Fibroblast of villous mesenchyme (primary cell): ENCODE results near the gene LRFN4. TPM values are rescaled to one million over a fixed set of nuclear protein-coding genes. Genes with fewer than 3 reads are reported as not detected.

ENCODE experiments used
- DNase-seq: peaks from one replicate; pipeline ENCODE4 v3.0.0-alpha.2; 2010; ENCODE audit warnings: low read depth
- H3K4me3 ChIP-seq: 2 replicates; pipeline ENCODE4 v1.5.1; 2011; ENCODE audit warnings: low read depth, mild to moderate bottlenecking, low read length
- total RNA-seq: library from RNA; depleted of rRNA; stranded (reverse); fragments of >200 nt; gene quantifications from 2 replicates; pipeline ENCODE4 v1.2.3, GENCODE V29; 2012
- TF ChIP-seq, protein P1 (sequence below): IDR thresholded peaks from 2 replicates; pipeline ENCODE4 v1.5.1; 2012; ENCODE audit warnings: low read depth, mild to moderate bottlenecking, low read length; ENCODE audit not compliant: insufficient read depth

Gene LRFN4
- total RNA-seq, 1 donor: 9.9 TPM

GRCh38 chr11:66885469-66885868 is 28.6 kb downstream of the LRFN4 start:
- DNase-seq: no peak
- no peak overlapping the region for H3K4me3 ChIP-seq
- TF ChIP-seq, protein P1, sequence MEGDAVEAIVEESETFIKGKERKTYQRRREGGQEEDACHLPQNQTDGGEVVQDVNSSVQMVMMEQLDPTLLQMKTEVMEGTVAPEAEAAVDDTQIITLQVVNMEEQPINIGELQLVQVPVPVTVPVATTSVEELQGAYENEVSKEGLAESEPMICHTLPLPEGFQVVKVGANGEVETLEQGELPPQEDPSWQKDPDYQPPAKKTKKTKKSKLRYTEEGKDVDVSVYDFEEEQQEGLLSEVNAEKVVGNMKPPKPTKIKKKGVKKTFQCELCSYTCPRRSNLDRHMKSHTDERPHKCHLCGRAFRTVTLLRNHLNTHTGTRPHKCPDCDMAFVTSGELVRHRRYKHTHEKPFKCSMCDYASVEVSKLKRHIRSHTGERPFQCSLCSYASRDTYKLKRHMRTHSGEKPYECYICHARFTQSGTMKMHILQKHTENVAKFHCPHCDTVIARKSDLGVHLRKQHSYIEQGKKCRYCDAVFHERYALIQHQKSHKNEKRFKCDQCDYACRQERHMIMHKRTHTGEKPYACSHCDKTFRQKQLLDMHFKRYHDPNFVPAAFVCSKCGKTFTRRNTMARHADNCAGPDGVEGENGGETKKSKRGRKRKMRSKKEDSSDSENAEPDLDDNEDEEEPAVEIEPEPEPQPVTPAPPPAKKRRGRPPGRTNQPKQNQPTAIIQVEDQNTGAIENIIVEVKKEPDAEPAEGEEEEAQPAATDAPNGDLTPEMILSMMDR: no peak

DNA sequence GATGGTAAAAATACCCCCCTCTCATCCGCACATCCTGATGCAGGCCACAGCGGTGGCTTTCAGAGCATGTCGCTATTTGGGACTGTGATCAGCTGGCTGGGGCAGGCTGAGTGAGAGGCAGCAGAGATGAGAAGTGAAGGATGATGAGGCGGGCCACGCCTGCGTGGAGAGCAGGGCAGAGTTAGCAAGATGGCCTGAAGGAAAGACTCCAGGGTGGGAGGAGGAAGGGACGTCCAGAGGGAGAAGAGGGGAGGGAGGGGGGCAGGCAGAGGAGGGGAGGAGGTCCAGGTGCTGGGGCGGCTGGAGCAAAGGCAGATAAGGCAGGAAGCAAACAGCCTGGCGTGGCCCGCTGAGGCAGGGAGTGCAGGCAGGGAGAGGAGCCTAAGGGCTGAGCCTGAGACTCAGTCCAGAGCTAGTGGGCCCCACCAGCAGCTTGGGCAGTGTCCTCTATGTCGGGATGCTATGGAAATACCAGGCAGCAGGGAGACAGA is 29.1 kb downstream of the LRFN4 start:
- TF ChIP-seq, protein P1: no peak
- H3K4me3 ChIP-seq: no peak overlapping the region
- DNase-seq: no peak

GRCh38 chr11:66886671-66887221 is 29.9 kb downstream of the LRFN4 start:
- no peak for DNase-seq
- H3K4me3 ChIP-seq: no peak overlapping the region
- TF ChIP-seq, protein P1: no peak

- TF ChIP-seq, protein P1: no peak
- H3K4me3 ChIP-seq: no peak overlapping the region
- no peak for DNase-seq
Observed at GRCh38 chr11:66887526-66887925, 30.7 kb downstream of the LRFN4 start.

DNA sequence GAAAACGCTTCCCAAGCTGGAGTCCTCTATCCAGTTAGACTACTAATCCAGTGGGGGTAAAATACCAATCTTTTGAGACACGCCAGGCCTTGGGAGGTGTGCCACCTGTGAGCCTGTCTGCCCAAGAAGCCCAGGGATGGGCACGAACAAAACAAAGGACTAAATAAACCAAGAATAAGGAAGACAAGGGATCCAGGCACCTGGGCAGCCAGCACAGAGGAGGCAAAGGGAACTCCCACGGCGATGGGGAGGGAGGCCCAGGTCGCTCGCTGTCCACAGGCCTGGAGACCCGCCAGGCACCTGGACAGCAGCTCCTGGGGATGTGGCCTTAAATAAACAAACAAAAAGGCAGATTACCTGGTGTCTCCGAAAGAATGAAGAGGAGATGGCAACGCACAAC is 31.4 kb downstream of the LRFN4 start:
- DNase-seq: no peak
- no peak overlapping the region for H3K4me3 ChIP-seq
- TF ChIP-seq, protein P1: no peak

GRCh38 chr11:66889960-66890359 is 33.1 kb downstream of the LRFN4 start:
- DNase-seq: peak; percentile 65
- no peak overlapping the region for H3K4me3 ChIP-seq
- TF ChIP-seq, protein P1: no peak
